Chondrocyte (in vitro differentiated cells): ENCODE results near the gene DNAH17. TPM values are rescaled to one million over a fixed set of nuclear protein-coding genes. Genes with fewer than 3 reads are reported as not detected.

ENCODE experiments used
- DNase-seq: peaks from one replicate; pipeline ENCODE4 v3.0.0; 2021; ENCODE audit warnings: mixed read lengths, low spot score
- H3K27ac Mint-ChIP-seq: one replicate; pipeline ENCODE4 v1.8.0; 2021; ENCODE audit warnings: mild to moderate bottlenecking, moderate library complexity, mixed read lengths; ENCODE audit not compliant: unreplicated experiment
- H3K27me3 Mint-ChIP-seq: 2 replicates; pipeline ENCODE4 v1.8.0; 2021; ENCODE audit warnings: low read depth, mixed read lengths
- H3K36me3 Mint-ChIP-seq: 2 replicates; pipeline ENCODE4 v1.8.0; 2021; ENCODE audit warnings: low read depth, mixed read lengths
- H3K4me1 Mint-ChIP-seq: 2 replicates; pipeline ENCODE4 v1.8.0; 2021; ENCODE audit warnings: low read depth, mild to moderate bottlenecking, mixed read lengths
- H3K4me3 Mint-ChIP-seq: one replicate; pipeline ENCODE4 v1.8.0; 2021; ENCODE audit warnings: mild to moderate bottlenecking, moderate library complexity, mixed read lengths; ENCODE audit not compliant: unreplicated experiment
- H3K9me3 Mint-ChIP-seq: 2 replicates; pipeline ENCODE4 v1.8.0; 2021; ENCODE audit warnings: low read depth, mixed read lengths
- total RNA-seq: library from RNA; stranded (reverse); gene quantifications from 3 replicates; pipeline ENCODE4 v1.2.1, GENCODE V29; 2021
- TF ChIP-seq, protein P1 (sequence below): fragments of 200-600 bp; sonication (generic); IDR thresholded peaks from 2 replicates; pipeline ENCODE4 v1.5.0; 2021; ENCODE audit warnings: antibody characterized with exemption, mild to moderate bottlenecking, moderate library complexity

The DNAH17 gene
- total RNA-seq, 1 donor from 2014 or later: 0.42 TPM

DNA sequence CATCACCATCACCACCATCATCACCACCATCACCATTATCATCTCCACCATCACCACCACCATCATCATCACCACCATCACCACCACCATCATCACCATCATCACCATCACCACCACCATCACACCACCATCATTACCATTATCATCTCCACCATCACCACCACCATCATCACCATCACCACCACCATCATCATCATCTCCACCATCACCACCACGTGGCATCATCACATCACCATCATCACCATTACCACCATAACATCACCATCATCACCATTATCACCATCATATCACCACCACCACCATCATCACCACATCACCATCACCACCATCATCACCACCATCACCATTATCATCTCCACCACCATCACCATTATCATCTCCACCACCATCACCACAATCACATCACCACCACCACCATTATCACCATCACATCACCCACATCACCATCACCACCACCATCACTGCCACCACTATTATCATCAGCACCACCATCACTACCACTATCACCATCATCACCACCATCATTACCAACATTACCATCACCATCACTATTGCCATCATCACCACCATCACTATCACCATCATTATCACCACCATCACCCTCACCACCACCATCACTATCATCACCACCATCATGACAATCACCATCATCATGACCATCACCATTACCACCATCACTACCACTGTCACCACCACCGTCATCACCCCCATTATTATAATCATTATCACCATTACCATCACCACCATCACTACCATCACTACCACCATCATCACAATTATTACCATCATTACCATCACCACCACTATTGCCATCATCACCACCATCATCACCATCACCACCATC, 99.1 kb downstream of the DNAH17 start:
- no peak overlapping the region for H3K27ac Mint-ChIP-seq
- TF ChIP-seq, protein P1, sequence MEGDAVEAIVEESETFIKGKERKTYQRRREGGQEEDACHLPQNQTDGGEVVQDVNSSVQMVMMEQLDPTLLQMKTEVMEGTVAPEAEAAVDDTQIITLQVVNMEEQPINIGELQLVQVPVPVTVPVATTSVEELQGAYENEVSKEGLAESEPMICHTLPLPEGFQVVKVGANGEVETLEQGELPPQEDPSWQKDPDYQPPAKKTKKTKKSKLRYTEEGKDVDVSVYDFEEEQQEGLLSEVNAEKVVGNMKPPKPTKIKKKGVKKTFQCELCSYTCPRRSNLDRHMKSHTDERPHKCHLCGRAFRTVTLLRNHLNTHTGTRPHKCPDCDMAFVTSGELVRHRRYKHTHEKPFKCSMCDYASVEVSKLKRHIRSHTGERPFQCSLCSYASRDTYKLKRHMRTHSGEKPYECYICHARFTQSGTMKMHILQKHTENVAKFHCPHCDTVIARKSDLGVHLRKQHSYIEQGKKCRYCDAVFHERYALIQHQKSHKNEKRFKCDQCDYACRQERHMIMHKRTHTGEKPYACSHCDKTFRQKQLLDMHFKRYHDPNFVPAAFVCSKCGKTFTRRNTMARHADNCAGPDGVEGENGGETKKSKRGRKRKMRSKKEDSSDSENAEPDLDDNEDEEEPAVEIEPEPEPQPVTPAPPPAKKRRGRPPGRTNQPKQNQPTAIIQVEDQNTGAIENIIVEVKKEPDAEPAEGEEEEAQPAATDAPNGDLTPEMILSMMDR: no peak

GRCh38 chr17:78476973-78477372, 100.2 kb downstream of the DNAH17 start:
- Mint-ChIP-seq H3K36me3 (no peaks in the 10 kb centered on the region), H3K9me3 (no peaks in the 10 kb centered on the region), H3K4me1 (no peaks in the 10 kb centered on the region), H3K27ac (no peak overlapping the region), H3K27me3 (peaks cover 2% of the 10 kb centered on the region), H3K4me3 (no peak overlapping the region)
- TF ChIP-seq, protein P1: no peak
- no peak for DNase-seq

More for the DNA sequence above, 99.1 kb downstream of the DNAH17 start:
- H3K4me1 Mint-ChIP-seq: no peaks in the 10 kb centered on the region
- H3K9me3 Mint-ChIP-seq: no peaks in the 10 kb centered on the region
- H3K27me3 Mint-ChIP-seq: peaks cover 2% of the 10 kb centered on the region
- DNase-seq: no peak
- no peaks in the 10 kb centered on the region for H3K36me3 Mint-ChIP-seq
- H3K4me3 Mint-ChIP-seq: no peak overlapping the region

DNA sequence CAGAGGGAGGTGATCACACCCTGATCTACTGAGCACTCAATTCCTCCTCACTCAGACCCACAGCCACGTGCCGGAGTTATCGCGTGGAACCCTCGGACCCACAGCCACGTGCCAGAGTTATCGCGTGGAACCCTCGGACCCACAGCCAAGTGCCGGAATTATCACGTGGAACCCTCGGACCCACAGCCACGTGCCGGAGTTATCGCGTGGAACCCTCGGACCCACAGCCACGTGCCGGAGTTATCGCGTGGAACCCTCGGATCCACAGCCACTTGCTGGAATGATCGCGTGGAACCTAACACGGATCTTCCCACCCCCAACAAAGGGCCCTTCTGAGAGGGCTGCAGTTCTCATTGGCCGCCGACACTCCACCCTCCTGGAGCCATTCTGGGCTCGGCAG, 101.0 kb downstream of the DNAH17 start:
- Mint-ChIP-seq H3K4me1 (no peaks in the 10 kb centered on the region), H3K4me3 (no peak overlapping the region), H3K27ac (no peak overlapping the region), H3K36me3 (no peaks in the 10 kb centered on the region), H3K27me3 (peaks cover 2% of the 10 kb centered on the region), H3K9me3 (no peaks in the 10 kb centered on the region)
- TF ChIP-seq, protein P1: no peak
- peak; percentile 37 for DNase-seq

- TF ChIP-seq, protein P1: no peak
- Mint-ChIP-seq H3K27ac (no peak overlapping the region), H3K9me3 (no peaks in the 10 kb centered on the region)
Measured at GRCh38 chr17:78475211-78475610, 102.0 kb downstream of the DNAH17 start.

DNA sequence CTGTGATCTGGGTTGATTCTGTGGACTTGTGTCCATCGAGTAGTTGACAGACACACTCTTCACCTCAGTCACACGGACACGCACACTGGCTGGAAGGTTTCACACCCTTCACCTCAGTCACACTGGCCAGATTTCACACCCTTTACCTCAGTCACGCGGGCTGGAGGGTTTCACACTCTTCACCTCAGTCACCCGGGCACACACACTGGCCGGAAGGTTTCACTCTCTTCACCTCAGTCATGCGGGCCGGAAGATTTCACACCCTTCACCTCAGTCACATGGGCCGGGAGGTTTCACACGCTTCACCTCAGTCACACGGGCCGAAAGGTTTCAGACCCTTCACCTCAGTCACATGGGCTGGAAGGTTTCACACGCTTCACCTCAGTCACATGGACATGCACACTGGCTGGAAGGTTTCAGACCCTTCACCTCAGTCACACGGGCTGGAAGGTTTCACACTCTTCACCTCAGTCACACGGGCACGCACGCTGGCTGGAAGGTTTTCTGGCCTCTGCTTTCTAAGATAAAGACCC, 102.5 kb downstream of the DNAH17 start:
- no peaks in the 10 kb centered on the region for H3K36me3 Mint-ChIP-seq
- H3K4me3 Mint-ChIP-seq: no peak overlapping the region
- no peaks in the 10 kb centered on the region for H3K4me1 Mint-ChIP-seq
- H3K27me3 Mint-ChIP-seq: peaks cover 2% of the 10 kb centered on the region
- no peaks in the 10 kb centered on the region for H3K9me3 Mint-ChIP-seq
- DNase-seq: peak; percentile 79
- TF ChIP-seq, protein P1: no peak
- no peak overlapping the region for H3K27ac Mint-ChIP-seq

More at GRCh38 chr17:78475211-78475610, 102.0 kb downstream of the DNAH17 start:
- no peak overlapping the region for H3K4me3 Mint-ChIP-seq
- DNase-seq: peak; percentile 70
- H3K27me3 Mint-ChIP-seq: peaks cover 2% of the 10 kb centered on the region
- H3K36me3 Mint-ChIP-seq: no peaks in the 10 kb centered on the region
- no peaks in the 10 kb centered on the region for H3K4me1 Mint-ChIP-seq
